Coronary artery (tissue), 2 donors: ENCODE measurements around the gene IFNK.

ENCODE experiments used
- DNase-seq: peaks from one replicate; pipeline ENCODE4 v3.0.0-alpha.2; 2017; ENCODE audit warnings: low spot score
- H3K27ac ChIP-seq, 2 donors: fragments of 200-600 bp; sonication (generic); one replicate each; pipeline ENCODE4 v1.5.1; 2016 to 2019
- H3K4me3 ChIP-seq: fragments of 200-600 bp; sonication (generic); 2 replicates; pipeline ENCODE4 v1.5.1; 2016; ENCODE audit warnings: mild to moderate bottlenecking, moderate library complexity
- CTCF ChIP-seq: fragments of 200-600 bp; sonication (generic); IDR thresholded peaks from one replicate; pipeline ENCODE4 v1.5.1; 2019; ENCODE audit warnings: antibody characterized with exemption

The IFNK gene

GRCh38 chr9:27510780-27511179, 13.3 kb upstream of the IFNK start:
- TF ChIP-seq CTCF = no peak

GRCh38 chr9:27511771-27512170, 12.3 kb upstream of the IFNK start:
- H3K27ac ChIP-seq = no peak overlapping the region
- DNase-seq = no peak
- no peak for TF ChIP-seq CTCF
- H3K4me3 ChIP-seq = no peak overlapping the region

More at GRCh38 chr9:27510780-27511179, 13.3 kb upstream of the IFNK start:
- Histone ChIP-seq H3K27ac (no peak overlapping the region), H3K4me3 (no peak overlapping the region)
- no peak for DNase-seq

GRCh38 chr9:27514551-27514950, 9.5 kb upstream of the IFNK start:
- H3K27ac ChIP-seq = no peak overlapping the region
- H3K4me3 ChIP-seq = no peak overlapping the region
- no peak for TF ChIP-seq CTCF
- DNase-seq = no peak

- Histone ChIP-seq H3K27ac (no peak overlapping the region), H3K4me3 (no peak overlapping the region)
- no peak for DNase-seq
- TF ChIP-seq CTCF = no peak
Measured at GRCh38 chr9:27518006-27518405, 6.1 kb upstream of the IFNK start.

- DNase-seq = no peak
Measured at GRCh38 chr9:27518809-27519208, 5.3 kb upstream of the IFNK start.

GRCh38 chr9:27519466-27520465, 4.3 kb upstream of the IFNK start:
- DNase-seq = no peak
- no peak overlapping the region for H3K4me3 ChIP-seq
- no peak for TF ChIP-seq CTCF
- no peak overlapping the region for H3K27ac ChIP-seq

More at GRCh38 chr9:27518809-27519208, 5.3 kb upstream of the IFNK start:
- H3K4me3 ChIP-seq = no peak overlapping the region
- H3K27ac ChIP-seq = no peak overlapping the region
- TF ChIP-seq CTCF = no peak

GRCh38 chr9:27520986-27521385, 3.1 kb upstream of the IFNK start:
- Histone ChIP-seq H3K27ac (no peak overlapping the region), H3K4me3 (no peak overlapping the region)
- no peak for TF ChIP-seq CTCF
- DNase-seq = no peak
